NB4 (cell line): Measurements from ENCODE around the gene CHST8.

Experiments
- CTCF ChIP-seq: IDR thresholded peaks from one replicate; pipeline ENCODE4 v1.5.1; 2012; ENCODE audit warnings: low read depth, low read length
- MAX ChIP-seq: IDR thresholded peaks from 2 replicates; pipeline ENCODE4 v1.6.1; 2011; ENCODE audit warnings: low read depth, low read length
- MYC ChIP-seq: IDR thresholded peaks from 2 replicates; pipeline ENCODE4 v1.6.1; 2011; ENCODE audit warnings: low read depth, low read length
- POLR2A ChIP-seq: IDR thresholded peaks from 2 replicates; pipeline ENCODE4 v1.6.1; 2011; ENCODE audit warnings: mild to moderate bottlenecking; ENCODE audit not compliant: insufficient read length; ENCODE audit errors: extremely low read depth

DNA sequence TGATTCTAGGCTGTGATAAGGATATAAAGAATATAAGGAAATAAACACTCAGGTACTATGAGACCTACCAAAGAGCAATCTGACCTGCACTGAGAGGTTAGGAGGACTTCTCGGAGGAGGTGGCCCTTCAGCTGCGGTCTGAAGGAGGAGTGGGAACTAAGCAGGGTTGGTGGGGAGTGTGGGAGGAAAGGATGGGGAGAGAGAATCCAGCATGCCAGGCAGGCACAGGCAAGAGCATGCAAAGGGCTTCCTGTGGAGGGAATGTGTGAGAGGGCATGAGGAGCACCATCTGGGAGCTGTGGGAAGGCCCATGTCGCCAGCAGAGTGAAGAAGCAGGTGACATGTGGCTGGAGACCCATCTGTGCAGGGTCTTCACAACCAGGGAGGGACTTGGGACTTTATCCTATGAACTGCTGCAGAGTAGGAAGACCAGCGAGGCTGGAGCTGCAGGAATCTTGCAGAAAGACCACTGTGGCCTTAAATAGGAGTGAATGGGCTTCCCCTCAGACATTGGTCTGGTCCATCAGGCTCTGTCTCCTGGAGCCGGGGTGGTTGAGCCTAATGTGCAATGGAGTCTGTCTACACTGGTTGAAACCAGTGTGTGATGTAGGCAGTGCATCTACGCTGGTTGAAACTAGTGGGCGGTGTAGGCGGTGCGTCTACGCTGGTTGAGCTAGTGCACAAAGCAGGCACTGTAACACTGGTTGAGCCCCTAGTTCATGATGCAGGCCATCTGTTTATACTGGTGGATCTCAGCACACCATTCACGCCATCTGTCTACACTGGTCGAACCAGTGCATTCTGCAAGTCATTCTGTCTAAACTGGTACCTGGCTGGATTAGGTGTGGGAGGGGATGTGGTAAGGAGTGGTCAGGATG lies 6.4 kb downstream of the CHST8 start:
- TF ChIP-seq CTCF, result no peak
- TF ChIP-seq POLR2A, result no peak
- TF ChIP-seq MYC, result no peak
- no peak for TF ChIP-seq MAX
